Panc1 (cell line): ENCODE results near the gene UAP1L1. TPM values are rescaled to one million over a fixed set of nuclear protein-coding genes. Genes with fewer than 3 reads are reported as not detected.

Experiments
- ATAC-seq: fragments of 200-7000 bp; cut with Tn5 transposase; 2 replicates; pipeline ENCODE4 v1.9.1; 2020; ENCODE audit warnings: mild to moderate bottlenecking, moderate library complexity
- BruUV-seq: library from RNA; stranded (reverse); fragments of 400-500 nt; replicated peaks from 2 replicates; lab custom pipeline; 2021; lab: Mats Ljungman, UMichigan
- CTCF ChIA-PET: fragments of 300-600 bp; sonication (Branson Sonifier 250); formaldehyde crosslinking; loops from one replicate; lab custom pipeline; 2022; ENCODE audit warnings: antibody characterized with exemption; lab: Charles Lee
- POLR2A ChIA-PET: fragments of 300-600 bp; sonication (Branson Sonifier 250); formaldehyde crosslinking; loops from one replicate; lab custom pipeline; 2022; ENCODE audit warnings: antibody characterized with exemption; lab: Charles Lee
- DNase-seq: peaks from one replicate; pipeline ENCODE4 v3.0.0-alpha.2; 2010; ENCODE audit warnings: low read depth, low spot score
- H3K27ac ChIP-seq: 2 replicates; pipeline ENCODE4 v1.5.1; 2011; ENCODE audit warnings: mild to moderate bottlenecking, low read length, inconsistent platforms
- H3K27me3 ChIP-seq: fragments of 200-500 bp; sonication (Bioruptor generic); 2 replicates; pipeline ENCODE4 v1.6.0; 2014; ENCODE audit warnings: low read length, inconsistent platforms; ENCODE audit not compliant: control insufficient read depth, insufficient read depth
- H3K36me3 ChIP-seq: fragments of 200-500 bp; sonication (Bioruptor generic); 2 replicates; pipeline ENCODE4 v1.5.1; 2014; ENCODE audit warnings: inconsistent platforms, mild to moderate bottlenecking, low read length, moderate library complexity; ENCODE audit not compliant: control insufficient read depth, insufficient read depth
- H3K4me1 ChIP-seq: 2 replicates; pipeline ENCODE4 v1.5.1; 2011; ENCODE audit warnings: inconsistent platforms, mild to moderate bottlenecking, low read length, moderate library complexity; ENCODE audit not compliant: control insufficient read depth, insufficient read depth
- H3K4me3 ChIP-seq, 2 experiments: 2 replicates each; pipeline ENCODE4 v1.5.1; 2011 to 2012; ENCODE audit warnings: low read depth in 2 of 2, low read length in 2 of 2, mild to moderate bottlenecking in 2 of 2, inconsistent platforms in 1 of 2, moderate library complexity in 1 of 2
- H3K9me3 ChIP-seq: fragments of 200-500 bp; sonication (Bioruptor generic); 2 replicates; pipeline ENCODE4 v1.5.1; 2014; ENCODE audit warnings: low read depth, mild to moderate bottlenecking, inconsistent platforms, low read length, moderate library complexity; ENCODE audit not compliant: control insufficient read depth, insufficient read depth
- CTCF ChIP-seq: fragments of 450-650 bp; IDR thresholded peaks from 2 replicates; pipeline ENCODE4 v1.5.1; 2017; ENCODE audit warnings: mild to moderate bottlenecking
- POLR2AphosphoS5 ChIP-seq: IDR thresholded peaks from 2 replicates; pipeline ENCODE4 v1.6.1; 2012; ENCODE audit warnings: mild to moderate bottlenecking, low read depth, low read length, moderate library complexity
- REST ChIP-seq, 2 experiments: IDR thresholded peaks; 2 replicates each; pipeline ENCODE4 v1.6.1; 2011 to 2012; ENCODE audit warnings: low read depth in 2 of 2, control low read depth in 1 of 2, low read length in 1 of 2, mild to moderate bottlenecking in 1 of 2, moderate library complexity in 1 of 2; ENCODE audit not compliant: insufficient read depth in 1 of 2
- SIN3A ChIP-seq: IDR thresholded peaks from 2 replicates; pipeline ENCODE4 v1.6.1; 2012; ENCODE audit warnings: low read depth, mild to moderate bottlenecking, low read length, moderate library complexity, borderline replicate concordance; ENCODE audit not compliant: insufficient read depth
- TCF7L2 ChIP-seq: IDR thresholded peaks from 2 replicates; pipeline ENCODE4 v1.6.1; 2011; ENCODE audit warnings: mild to moderate bottlenecking, low read depth, low read length, inconsistent platforms
- in situ Hi-C: cut with HindIII; loops from 2 replicates; pipeline ENCODE4 v1.10.0; 2016; ENCODE audit warnings: low sequenced_read_pairs, low pct_unique_long_range_greater_than_20kb
- intact Hi-C: fragments of 100-400 bp; cut with micrococcal nuclease; formaldehyde crosslinking; loops from one replicate; pipeline ENCODE4 v1.10.0; 2022; ENCODE audit not compliant: unreplicated experiment
- total RNA-seq: library from RNA; stranded (reverse); gene quantifications from one replicate; pipeline ENCODE4 v1.2.1, GENCODE V29; 2021; ENCODE audit not compliant: unreplicated experiment

UAP1L1 gene
- total RNA-seq, 1 experiment from 2014 or later, result 23.1 TPM

GRCh38 chr9:137085920-137086530, 8.7 kb downstream of the UAP1L1 start:
- intact Hi-C loops, result no loop called here
- no peaks in the 10 kb centered on the region for H3K27me3 ChIP-seq
- POLR2A ChIA-PET, result interaction anchor here (0.6 kb wide), 3 partner anchors 14 to 118 kb away, joined by 4 to 6 read pairs (median 6); no protein-coding TSS in a partner anchor
- ATAC-seq (peak; percentile 41; the same call in 1 of the 2 replicates), DNase-seq (no peak)
- peaks cover 40% of the 10 kb centered on the region for H3K4me1 ChIP-seq
- peak overlapping the region; percentile 60 to 63 for H3K4me3 ChIP-seq
- TSS peak; percentile 93 for BruUV-seq
- H3K9me3 ChIP-seq, result no peaks in the 10 kb centered on the region
- TF ChIP-seq POLR2AphosphoS5 (no peak), REST (IDR thresholded peaks at IDR 0.05; ENCODE audit: insufficient read depth in 1 of 2, low read depth in 2 of 2, low read length in 1 of 2) (no peak), SIN3A (no peak), TCF7L2 (no peak), CTCF (no peak)
- H3K36me3 ChIP-seq, result no peaks in the 10 kb centered on the region; the same call in 1 of the 2 replicates
- CTCF ChIA-PET, result interaction anchor here (0.7 kb wide), 1 partner anchor 18 kb away, joined by 3 read pairs; no protein-coding TSS in a partner anchor
- in situ Hi-C loops, result no loop called here
- H3K27ac ChIP-seq, result peak overlapping the region; percentile 88

GRCh38 chr9:137086531-137087408, 9.5 kb downstream of the UAP1L1 start, which contains the start of gene MAN1B1:
TSS of gene MAN1B1 (plus strand) at chr9:137086985. CDS start at chr9:137087000, 15 bp downstream.
- intact Hi-C loops (no loop called here), in situ Hi-C loops (no loop called here)
- DNase-seq (peak; percentile 91), ATAC-seq (peak; percentile 91)
- Histone ChIP-seq H3K4me3 (peak within 1 kb of the TSS; percentile 63 to 73), H3K27me3 (no peaks in the 10 kb centered on the region), H3K4me1 (peaks cover 40% of the 10 kb centered on the region), H3K9me3 (no peaks in the 10 kb centered on the region), H3K36me3 (no peaks in the 10 kb centered on the region; the same call in 1 of the 2 replicates), H3K27ac (peak within 1 kb of the TSS; percentile 88)
- CTCF ChIA-PET, result interaction anchor here (0.5 to 0.7 kb wide), 3 partner anchors 19 to 150 kb away, joined by 3 to 5 read pairs (median 3); no protein-coding TSS in a partner anchor
- BruUV-seq, result no TSS peak
- TF ChIP-seq TCF7L2 (no peak), POLR2AphosphoS5 (peak; percentile 70), SIN3A (peak; percentile 53; the same call in 1 of the 2 replicates), CTCF (no peak), REST (IDR thresholded peaks at IDR 0.05; ENCODE audit: insufficient read depth in 1 of 2, low read depth in 2 of 2, low read length in 1 of 2) (peak in 1 of 2 experiments; percentile 71; a peak in 1 of 4 replicates)
- POLR2A ChIA-PET, result interaction anchor here (0.6 kb wide), 2 partner anchors 13 to 92 kb away, joined by 4 to 6 read pairs; no protein-coding TSS in a partner anchor
